GM12872 (cell line): ENCODE results near the gene VCX.
"Not testable (repeated sequence)": the region's sequence is repeated elsewhere in the genome, so short reads cannot be mapped to it uniquely, and the experiment has no call there.

Experiments used
- CTCF ChIP-seq: IDR thresholded peaks from 3 replicates; pipeline ENCODE4 v1.5.1; 2011; ENCODE audit warnings: low read depth, mild to moderate bottlenecking, low read length, moderate library complexity; ENCODE audit not compliant: insufficient read depth

The VCX gene

GRCh38 chrX:7842871-7843270 is at the start of gene VCX:
Gene VCX, plus strand, starts transcription at chrX:7843171. Its CDS starts 33 bp downstream, at chrX:7843204.
- not testable (repeated sequence) for TF ChIP-seq CTCF

- TF ChIP-seq CTCF = no peak
Measured at GRCh38 chrX:7798327-7798726, 44.6 kb upstream of the VCX start.

- no peak for TF ChIP-seq CTCF
Measured at GRCh38 chrX:7801711-7802110, 41.3 kb upstream of the VCX start.

- no peak for TF ChIP-seq CTCF
Measured at GRCh38 chrX:7815166-7815805, 27.7 kb upstream of the VCX start.

GRCh38 chrX:7828594-7828993 is 14.4 kb upstream of the VCX start:
- TF ChIP-seq CTCF = peak; percentile 29; the same call in 1 of the 3 replicates

GRCh38 chrX:7841084-7841805 is 1.7 kb upstream of the VCX start:
- no peak for TF ChIP-seq CTCF

GRCh38 chrX:7852166-7852565 is 9.2 kb downstream of the VCX start:
- TF ChIP-seq CTCF = no peak
